HG03103 (cell line): ENCODE measurements around the gene OR6A2.
A peak's percentile ranks its signal among the peaks of the same experiment; 100 is the strongest.

Experiments used
- ATAC-seq: cut with Tn5 transposase; IDR thresholded peaks from one replicate; pipeline ENCODE4 v1.9.1; 2021; ENCODE audit warnings: low read depth; ENCODE audit not compliant: unreplicated experiment

OR6A2 gene

GRCh38 chr11:6757373-6757967, 42.0 kb downstream of the OR6A2 start:
- ATAC-seq = no peak

GRCh38 chr11:6755953-6756347, 43.5 kb downstream of the OR6A2 start:
- no peak for ATAC-seq

DNA sequence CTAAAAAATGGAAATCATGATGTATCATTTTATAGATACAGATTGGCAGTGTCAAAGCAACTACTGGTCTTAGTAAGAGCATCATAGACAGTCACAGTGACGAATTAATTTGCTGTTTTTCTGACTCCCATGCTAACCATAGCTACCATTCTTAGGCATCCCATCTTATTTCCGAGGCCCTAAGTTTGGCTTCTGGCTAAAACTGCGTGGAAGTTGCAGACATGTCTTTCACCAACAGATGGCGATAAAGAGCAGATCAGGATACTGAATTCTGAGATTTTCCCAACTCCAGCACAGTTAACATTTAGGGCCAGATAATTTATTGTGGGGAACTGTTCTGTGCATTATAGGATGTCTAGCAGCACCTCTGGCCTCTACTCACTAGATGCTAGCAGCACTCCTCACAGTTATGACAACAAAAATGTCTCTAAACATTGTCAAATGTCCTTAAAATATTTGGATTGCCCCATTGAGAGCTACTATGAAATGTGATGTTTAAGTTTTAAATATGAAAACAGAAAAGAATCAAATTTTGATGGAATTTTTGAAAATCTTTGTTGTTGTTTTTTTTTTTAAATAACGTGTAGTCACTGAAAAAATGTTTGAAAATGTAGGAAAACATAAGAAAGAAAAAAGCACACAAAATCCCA, 44.1 kb downstream of the OR6A2 start:
- no peak for ATAC-seq

GRCh38 chr11:6747097-6747668, 52.3 kb downstream of the OR6A2 start:
- no peak for ATAC-seq

- ATAC-seq = no peak
These were observed 52.9 kb downstream of the OR6A2 start for GRCh38 chr11:6746626-6747025.

DNA sequence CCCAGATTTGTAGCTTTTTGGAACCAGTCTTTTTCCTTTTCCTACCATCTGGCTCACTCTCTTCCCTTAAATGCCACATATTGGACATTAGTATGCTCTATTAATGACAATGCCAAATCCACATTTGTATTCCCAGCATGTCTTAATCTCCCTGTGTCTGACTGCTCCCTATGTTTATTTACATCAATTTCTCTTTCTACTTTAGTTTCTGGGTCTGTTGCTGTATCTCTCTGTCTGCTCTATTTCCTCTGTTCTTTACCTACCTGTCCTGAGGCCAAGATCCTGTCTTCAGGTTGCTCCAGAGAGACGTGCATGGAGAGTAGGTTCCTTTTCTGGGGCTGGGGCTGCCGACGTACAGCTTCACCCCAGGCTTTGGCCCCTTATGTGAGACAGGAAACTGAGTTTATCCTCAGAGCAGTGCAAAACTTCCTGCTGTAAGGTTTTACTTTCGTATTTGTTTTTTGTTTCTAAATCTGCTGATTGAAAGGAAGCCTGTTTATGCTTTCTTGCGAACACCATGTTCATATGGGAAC, 53.3 kb downstream of the OR6A2 start:
- peak; percentile 69 for ATAC-seq

DNA sequence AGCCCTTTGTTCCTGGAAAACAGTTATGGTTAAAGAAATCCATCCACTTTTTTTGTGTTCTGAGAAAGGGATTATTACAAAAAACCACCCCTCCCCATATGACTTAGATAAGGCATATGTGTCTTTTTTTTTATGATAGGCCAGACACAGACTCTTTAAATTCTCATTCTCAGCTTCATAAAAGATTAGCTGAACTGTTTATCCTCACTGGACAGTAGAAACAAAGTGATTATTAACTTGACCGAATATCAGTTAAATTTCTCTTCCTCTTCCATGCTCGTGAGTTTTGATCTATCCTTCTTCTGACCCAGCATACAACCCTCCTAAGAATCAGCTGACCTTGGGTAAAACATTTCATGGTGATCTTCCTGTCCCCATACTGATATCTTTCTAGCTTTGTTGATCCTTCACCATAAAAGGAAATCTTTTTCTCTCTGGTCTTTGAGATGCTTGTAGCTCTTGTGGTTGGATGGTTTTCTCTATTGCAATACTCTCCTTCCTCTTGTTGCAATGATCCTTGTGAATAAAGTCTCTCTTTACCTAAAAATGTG, 53.9 kb downstream of the OR6A2 start:
- peak; percentile 43 for ATAC-seq

GRCh38 chr11:6745018-6745417, 54.5 kb downstream of the OR6A2 start:
- ATAC-seq = no peak

DNA sequence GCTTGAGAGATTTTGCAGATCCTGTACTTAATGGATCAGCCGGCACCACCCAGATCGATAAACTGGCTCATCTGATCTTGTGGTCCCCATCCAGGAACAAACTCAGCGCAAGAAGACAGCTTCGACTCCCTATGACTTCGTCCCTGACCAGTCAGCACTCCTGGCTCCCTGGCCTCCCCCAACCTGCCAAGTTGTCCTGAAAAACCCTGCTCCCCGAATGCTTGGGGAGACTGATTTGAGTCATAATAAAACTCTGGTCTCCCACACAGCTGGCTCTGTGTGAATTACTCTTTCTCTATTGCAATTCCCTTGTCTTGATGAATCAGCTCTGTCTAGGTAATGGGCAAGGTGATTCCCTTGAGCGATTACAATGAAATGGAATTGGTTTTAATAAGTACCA, 57.2 kb downstream of the OR6A2 start:
- no peak for ATAC-seq
